GM18873 (cell line): ENCODE results near the gene NARS2.

ENCODE experiments used
- ATAC-seq: cut with Tn5 transposase; IDR thresholded peaks from one replicate; pipeline ENCODE4 v1.9.1; 2021; ENCODE audit warnings: mild to moderate bottlenecking, moderate library complexity, moderate number of reproducible peaks; ENCODE audit not compliant: unreplicated experiment, low FRiP score

The NARS2 gene

DNA sequence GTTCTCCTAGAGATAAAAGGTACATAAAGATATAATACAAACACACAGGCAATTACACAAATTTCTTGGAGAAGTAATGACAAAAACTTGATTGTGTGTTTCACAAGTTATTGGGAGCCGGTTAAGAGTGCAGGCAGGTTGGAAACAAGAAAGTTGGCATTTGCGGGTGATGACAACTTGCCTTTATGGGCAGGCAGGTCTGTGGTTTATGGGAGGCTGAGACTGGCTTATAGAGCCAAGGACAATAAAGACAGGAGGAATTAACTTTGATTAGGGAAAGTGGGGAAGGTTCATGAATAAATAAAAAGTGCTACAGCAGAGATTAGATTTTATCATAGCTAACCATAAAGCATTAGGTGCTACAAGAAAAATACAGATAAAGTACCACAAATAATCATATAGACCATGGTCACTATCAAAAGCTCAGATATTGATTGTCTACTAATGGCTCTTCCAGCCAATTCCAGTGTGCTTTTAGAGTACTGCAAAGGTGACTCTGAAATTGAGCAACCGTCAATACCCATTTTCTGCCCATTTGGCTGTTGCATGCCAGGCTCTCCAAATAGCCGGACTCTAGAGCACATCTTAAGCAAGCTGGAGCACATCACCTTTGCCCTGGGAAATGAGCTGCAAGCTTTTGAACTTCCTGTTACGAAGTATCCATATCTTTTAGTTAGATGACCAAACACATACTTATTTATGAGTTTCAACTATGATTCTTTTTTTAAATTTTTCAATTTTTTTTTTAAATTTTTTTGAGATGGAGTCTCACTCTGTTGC, 123.1 kb downstream of the NARS2 start:
- no peak for ATAC-seq

DNA sequence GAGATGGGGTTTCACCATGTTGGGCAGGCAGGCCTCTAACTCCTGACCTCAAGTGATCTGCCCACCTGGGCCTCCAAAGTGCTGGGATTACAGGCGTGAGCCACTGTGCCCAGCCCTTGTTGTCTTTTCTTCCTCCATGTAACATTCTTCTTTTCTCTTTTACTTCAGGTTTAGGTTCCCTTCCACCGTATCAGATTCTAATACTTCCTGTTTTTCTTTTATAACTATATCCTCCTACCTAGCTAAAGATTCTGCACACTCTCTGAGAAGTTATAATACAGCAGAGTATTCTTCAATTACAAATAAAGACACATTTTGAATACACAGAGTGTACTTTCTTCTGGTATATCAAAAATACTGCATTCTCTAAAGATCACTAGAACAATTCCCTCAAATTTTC, 123.8 kb downstream of the NARS2 start:
- ATAC-seq = no peak

DNA sequence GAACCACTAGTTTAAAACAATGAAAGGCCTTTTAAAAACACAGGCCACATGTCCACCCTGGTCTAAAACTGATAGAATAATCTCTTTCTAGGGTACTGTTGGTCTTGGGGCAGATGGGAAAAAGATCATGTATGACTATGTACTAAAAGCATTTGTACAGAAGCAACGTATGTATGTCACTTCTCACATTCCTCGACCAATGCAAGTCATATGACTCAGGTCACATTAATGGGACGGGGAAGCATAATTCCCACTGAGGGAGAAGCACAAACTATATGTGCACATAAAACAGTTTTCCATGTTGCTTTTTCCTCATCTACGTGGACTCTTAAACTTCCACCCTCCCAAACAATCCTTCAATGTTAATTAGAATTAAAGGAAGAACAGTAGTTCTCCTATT, 124.8 kb downstream of the NARS2 start:
- ATAC-seq = no peak

DNA sequence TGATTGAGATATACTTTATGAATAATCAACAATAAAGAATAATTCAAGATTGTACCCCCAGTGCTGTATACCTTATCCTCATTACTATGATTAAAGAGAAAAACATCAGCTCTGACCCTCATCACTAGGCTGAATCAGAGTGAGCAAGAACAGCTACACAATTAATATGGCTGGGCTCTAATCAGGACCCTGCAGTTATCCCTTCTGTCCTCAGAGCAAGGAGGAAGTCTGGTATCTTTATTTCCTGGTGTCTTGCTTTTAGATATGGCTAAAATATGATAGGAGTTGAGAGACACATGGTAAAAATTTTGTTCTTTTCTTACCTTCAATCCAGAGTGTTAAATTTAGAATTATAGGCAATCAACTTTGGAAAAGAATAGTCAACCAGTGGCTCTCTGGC, 128.5 kb downstream of the NARS2 start:
- no peak for ATAC-seq

DNA sequence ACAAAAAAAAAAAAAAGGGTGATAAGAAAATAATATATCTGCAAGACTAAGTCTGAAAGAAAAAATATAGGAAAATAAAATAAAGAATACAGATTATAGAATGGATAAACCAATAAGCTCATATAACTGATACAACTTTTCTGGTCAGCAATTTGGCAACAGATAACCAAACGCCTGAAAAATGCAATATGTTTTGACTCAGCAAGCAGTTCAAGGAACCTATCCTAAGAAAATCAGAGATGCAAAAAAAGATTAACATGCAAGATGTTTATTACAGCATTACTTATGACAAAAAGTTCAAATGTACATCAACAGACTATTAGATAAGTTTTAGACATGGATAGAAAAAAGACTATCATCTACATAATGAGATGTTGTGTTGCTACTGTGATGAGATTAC, 129.9 kb downstream of the NARS2 start:
- no peak for ATAC-seq

DNA sequence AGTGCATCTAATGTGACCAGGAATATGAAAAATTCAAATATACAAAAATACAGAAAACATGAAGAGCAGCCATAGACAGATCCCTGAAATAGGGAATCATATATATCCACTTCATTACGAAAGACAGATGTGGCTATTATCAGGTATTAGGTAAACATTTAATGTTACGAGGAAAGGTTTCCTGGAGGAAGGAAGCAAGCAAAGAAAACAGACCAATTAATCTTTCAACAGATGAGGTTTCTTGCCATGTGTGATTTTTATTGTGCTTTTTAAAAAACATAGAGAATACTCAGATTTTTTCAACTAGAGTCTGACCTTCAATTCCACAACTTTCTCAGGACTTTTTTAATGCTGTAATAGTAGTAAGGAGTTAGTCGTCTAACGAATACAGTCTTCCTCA, 132.7 kb downstream of the NARS2 start:
- ATAC-seq = no peak

DNA sequence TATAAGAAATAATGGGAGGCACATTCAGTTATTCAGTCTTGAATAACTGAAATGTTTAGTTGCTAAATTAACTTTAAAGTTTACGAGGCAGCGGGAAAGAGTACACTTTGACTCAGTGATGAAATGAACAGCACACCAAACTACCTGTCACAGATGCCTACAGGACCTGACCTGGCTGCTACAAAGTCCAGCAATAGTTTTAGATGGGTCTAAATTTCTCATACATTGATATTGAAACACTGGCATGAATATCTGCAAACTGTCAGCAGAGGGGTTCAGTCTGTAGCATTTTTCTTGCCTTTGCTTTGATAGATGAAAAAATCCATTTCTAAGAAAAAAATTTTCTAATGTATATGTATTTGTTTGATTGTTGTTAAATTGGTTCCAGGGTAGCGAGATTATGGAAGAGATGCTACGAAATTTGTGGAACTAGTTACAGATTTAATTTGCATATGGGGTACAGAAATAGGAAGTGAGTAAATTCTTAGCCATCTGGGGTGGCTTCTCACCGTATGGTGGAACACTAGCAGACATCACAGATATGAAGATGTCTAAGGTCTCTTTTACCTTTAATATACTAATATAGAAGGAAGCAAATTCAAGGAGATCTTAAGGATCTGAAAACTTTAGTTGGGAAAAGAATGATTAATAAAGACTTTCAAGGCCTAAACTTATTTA, 136.2 kb downstream of the NARS2 start:
- peak; percentile 80 for ATAC-seq

DNA sequence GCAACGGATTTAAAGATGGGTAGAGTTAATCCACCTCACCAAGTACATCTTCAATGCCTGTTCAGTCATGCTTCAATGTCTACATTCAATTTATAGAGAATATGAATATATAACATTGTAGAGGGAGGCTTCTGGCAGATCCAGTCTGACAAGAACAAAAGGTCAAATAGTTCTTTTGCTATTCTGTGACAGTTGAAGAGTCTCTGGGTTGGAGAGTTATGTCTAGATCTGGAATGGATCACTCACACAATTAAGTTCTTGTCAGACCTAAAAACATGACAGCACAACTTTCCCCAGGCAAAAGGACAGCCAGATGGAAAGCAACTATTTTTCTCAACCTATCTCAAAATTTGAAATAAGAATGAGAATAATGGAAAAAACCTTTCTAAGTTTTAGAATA, 141.7 kb downstream of the NARS2 start:
- no peak for ATAC-seq

DNA sequence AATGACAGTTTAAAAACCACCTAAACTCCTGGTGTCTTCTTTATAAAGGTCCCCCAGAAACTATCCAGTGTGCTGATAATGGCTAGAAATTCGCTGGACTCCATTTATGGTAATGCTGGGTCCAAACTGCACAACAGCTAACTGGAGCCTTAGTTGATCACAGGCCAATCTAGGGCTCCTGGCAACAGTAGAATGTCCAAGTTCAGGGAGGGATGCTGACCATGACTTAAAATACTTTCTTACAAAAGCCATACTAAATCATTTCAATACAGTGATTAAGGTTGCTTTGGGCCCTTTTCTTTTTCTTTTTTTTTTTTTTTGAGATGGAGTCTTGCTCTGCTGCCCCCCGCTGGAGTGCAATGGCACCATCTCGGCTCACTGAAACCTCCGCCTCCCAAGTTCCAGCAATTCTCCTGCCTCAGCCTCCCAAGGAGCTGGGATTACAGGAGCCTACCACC, 142.6 kb downstream of the NARS2 start:
- ATAC-seq = no peak

DNA sequence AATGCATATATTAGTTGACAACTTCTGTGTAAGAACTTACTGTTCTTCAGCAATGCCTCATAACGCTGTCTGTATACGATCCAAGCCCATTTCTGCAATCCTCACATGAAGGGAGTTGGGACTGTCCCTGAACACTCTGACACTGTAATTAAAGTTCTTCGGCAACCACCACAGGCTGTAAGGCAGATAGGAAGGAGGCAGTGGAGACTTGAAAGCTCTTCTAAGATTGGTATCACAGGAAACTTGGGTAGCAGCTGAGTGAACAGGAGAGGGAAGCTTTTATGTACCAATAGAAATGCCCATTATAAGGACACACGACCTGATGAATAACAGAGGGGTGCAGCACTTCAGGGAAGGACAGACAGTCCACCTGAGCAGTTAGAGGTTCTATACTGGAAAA, 145.0 kb downstream of the NARS2 start:
- ATAC-seq = no peak

DNA sequence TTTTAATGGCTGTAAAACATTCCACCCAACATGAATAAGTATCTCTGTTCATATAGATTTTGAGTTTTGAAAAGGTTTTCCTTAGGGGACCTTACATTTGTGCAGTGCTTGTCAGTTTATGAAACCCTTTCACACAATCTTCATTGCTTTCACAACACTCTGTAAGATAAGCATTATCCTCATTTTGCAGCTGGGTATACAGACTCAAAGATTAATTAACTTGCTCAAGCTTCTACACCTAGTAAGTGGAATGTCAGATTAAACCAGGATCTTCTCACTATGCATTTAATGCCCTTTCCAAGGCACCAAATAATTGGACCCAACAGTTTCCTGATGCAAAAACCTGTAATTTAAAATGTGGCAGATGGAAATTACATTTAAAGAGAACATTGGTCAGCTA, 145.5 kb downstream of the NARS2 start:
- ATAC-seq = no peak

DNA sequence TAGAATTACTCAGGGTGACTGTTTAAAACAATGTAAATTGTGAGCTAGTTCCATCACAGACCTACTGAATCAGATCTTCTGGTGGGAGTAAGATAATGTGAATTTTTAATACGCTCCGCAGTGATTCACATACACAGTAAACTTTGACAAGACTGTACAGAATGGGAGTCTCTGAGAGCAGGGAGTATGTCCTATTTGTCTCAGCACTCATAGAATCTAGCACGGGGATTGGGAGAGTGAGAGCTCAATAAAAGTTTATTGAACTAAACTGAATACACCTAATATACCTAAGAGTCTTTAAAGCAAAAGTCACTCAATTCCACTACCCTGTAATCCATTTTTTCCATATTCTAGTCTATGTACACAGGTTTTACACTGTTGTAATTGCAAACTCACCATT, 145.9 kb downstream of the NARS2 start:
- no peak for ATAC-seq

DNA sequence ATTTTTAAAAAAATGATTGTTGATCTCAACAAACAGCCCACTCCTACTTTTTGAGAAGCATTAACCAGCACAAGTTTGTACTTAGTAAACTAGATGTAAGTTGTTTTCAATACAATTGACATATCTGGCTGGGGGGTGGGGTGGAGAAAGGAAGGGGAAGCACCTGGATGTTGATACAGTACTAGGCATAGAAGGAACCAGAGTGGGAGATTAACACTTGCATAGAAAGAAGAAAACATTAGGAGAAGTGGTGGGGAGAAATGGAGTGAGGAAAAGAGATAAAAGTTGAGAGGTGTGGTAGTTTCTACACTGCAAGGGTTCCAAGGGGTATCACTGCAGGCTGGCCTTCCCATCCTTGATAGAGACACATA, 146.4 kb downstream of the NARS2 start:
- no peak for ATAC-seq

DNA sequence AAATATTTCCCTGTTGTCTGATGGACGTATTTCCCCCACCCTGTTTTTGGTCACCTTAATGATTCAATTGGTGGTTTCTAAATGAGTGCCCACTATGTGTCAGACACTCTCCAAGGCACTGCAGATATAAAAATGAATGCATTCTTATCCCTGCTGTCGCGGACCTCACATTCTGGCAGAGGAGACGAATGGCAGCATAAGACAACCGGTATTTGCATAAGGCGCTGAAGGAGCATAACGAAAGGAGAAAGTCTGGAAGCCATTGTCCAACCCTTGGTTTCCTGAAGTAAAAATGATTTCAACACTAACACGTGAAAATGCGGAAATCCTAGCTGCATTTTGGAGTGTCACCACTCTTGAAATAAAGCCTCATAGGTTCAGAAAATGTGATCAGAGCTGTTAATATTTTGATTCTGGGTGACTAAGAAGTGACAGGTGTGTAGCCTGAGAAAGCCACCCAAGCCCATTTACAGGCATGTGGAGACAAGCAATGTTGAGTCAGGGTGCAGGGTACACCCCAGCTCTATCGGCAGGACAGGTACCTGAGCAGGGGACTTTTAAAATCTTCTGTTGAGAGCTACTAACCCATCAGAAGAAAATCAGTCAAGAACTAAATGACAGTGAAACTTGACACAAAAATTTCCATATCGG, 146.9 kb downstream of the NARS2 start:
- ATAC-seq = no peak

DNA sequence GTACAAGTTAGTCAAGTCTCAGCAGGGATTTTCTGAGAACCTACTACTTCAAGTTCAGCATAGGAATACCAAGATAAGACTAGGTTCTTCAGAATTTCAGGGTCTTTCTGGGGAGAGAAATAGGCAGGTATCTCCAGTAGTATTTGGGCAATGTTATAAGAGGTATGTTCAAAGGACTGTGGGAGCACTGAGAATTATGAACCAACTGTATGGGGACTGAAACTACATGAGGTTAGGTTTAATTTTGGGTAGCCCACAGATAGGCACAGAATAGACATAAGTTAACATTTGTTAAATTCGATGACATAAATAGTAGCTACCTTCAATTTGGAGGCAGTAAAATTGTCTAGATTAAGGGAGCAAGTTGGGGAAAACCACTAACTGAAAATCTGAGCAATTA, 147.8 kb downstream of the NARS2 start:
- ATAC-seq = no peak

DNA sequence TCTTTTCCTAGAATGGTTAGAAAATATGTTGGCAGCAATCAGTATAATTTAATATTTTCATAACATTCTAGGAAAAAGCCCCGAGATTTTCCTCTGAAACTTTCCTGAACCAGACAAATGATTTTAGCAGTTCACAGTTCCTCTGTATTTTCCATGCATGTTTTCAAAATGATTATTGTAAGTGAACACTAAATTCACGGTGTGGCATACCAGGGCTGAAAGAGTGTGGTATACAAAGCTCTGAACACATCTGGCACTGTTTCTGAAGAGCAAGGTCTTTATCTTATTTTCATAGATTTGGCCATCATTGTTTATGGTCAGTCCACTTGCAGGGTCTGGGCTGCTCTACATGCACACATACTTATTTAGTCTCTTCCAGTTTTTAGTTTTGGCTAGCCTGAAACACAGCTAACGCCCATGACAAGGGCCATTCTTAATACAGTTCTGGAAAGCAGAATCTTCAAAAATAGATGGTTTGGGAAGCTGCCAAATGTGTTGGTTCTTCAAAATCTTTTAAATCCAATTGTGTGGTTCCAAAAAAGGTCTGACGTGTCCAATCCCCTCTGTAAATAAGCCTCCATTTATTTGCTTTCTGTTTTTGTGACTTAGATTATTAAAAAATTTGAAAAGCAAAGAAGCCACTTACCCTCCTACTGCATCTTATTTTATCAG, 149.1 kb downstream of the NARS2 start:
- no peak for ATAC-seq

DNA sequence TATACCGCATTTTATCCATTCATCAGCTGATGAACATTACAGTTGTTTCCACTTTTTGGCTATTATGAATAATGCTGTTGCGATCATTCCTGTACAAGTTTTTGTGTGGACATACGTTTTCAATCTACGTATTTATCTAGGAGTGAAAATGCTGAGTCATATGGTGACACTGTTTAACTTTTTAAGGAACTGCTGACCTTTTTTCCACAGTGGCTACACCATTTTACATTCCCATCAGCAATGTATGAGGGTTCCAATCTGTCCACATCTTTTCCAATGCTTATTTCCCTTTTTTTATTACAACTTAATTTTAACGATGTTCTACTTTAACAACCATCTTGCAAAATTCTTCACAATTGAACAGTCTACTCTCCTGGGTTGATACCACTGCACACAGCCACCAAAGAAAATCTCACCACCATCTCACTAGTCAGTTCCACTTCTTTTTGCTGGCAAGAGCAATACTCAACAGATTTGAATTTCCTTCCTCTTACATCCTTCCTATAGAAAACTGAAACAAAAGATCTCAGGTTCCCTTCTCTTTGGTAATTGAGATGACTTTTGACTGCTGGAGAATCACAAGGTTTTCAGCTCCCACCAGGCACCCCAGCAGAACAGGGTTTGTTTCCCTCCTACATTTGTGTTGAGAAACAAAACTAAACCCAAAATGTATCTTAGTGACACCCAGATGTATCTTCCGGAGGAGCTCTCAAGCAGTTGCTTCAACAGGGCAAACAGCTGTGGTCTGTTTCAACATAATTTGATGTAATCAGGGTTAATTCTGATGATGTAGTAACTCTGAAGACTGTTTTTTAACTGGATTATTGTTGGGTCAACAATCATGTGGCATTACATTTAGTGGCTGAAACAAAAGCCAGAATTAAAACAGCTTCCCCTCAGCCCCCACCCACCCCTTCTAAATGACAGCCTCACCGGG, 150.1 kb downstream of the NARS2 start:
- peak; percentile 44 for ATAC-seq

DNA sequence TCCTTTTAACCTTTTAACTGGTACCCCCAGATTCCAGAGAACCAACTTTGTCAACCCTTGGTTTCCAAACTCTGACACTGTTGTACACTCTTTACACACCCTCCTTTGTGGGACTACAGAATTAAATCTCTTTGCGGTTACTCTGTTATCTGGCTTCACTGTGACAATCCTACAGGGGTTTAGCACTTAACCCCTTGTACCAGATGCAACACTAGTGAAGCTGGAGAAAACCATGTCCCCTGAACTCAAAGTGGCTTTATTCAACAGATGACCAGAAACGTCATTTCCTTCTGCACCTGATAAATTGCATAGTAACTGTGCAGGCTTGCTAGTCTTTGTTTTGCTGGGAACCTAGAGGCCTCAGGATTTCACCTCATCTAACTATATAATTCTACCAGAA, 151.4 kb downstream of the NARS2 start:
- ATAC-seq = no peak

DNA sequence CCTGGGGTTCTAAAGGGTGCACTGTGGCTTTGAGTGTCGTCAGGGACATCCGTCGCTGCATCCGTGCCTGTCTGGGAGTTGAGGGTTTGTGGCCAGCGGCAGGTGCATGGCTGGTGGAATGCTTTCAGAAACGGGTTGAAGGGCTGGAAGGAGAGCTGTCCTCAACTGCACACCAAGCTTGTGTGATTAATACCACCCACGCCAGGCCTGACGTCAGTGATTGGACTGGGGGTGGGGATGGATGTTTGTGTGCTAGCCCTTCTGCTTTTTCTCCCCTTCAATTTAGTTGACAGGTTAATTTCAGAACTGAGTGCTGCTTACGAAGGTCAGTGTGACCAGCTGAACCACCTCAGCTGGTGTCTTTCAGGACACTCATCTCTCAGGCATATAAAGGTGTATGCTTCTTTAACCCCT, 153.9 kb downstream of the NARS2 start:
- ATAC-seq = no peak

DNA sequence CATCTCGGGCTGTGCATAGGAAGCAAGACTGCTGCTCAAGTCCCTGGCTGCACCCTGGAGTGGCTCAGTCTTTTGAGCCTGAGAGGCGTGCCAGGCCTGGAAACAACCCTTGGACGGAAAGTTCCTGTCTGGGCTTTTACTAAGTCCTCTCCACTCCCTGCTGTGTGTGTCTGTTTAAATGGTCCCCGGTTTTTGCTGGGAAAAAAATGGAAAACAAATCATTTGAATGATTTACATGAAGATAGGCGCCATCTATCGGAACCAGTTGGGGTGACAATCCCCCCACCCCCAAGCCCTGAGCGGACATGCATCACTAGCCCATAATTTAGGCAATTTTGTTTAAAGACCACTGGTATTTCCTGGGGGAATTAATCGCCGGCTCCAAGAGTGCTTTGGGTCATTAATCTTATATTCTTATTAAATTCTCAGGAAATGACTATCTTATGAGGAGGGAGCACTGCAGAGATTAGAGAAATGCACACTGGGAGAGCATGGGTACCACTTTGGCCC, 154.4 kb downstream of the NARS2 start:
- no peak for ATAC-seq
